SK-N-MC (cell line): Measurements from ENCODE around the gene TMEM41A.

ENCODE experiments used
- DNase-seq: peaks from one replicate; pipeline ENCODE4 v3.0.0-alpha.2; 2011; ENCODE audit warnings: low read depth, low spot score
- H3K27ac ChIP-seq: fragments of 200-600 bp; sonication (generic); 2 replicates; pipeline ENCODE4 v1.5.1; 2016; ENCODE audit warnings: mixed run types
- H3K36me3 ChIP-seq: fragments of 200-600 bp; sonication (generic); 2 replicates; pipeline ENCODE4 v1.6.1; 2017; ENCODE audit warnings: antibody characterized with exemption, low read length, mixed read lengths; ENCODE audit not compliant: insufficient read depth
- H3K4me3 ChIP-seq: fragments of 200-600 bp; sonication (generic); 2 replicates; pipeline ENCODE4 v1.5.1; 2016
- H3K9ac ChIP-seq: fragments of 200-600 bp; sonication (generic); 2 replicates; pipeline ENCODE4 v1.8.0; 2017; ENCODE audit warnings: mixed run types, mixed read lengths; ENCODE audit not compliant: insufficient read length
- H3K9me3 ChIP-seq: fragments of 200-600 bp; sonication (generic); 2 replicates; pipeline ENCODE4 v1.6.1; 2017; ENCODE audit warnings: low read depth, mild to moderate bottlenecking, antibody characterized with exemption, low read length, moderate library complexity, mixed read lengths
- EZH2 ChIP-seq: fragments of 200-600 bp; sonication (generic); IDR thresholded peaks from one replicate; pipeline ENCODE4 v1.6.1; 2017; ENCODE audit warnings: antibody characterized with exemption
- FOXP2 ChIP-seq: optimal IDR thresholded peaks from 2 replicates; pipeline ENCODE3; 2011; ENCODE audit warnings: mild to moderate bottlenecking, moderate library complexity; ENCODE audit not compliant: insufficient read depth; ENCODE audit errors: extremely low read length, control extremely low read depth
- POLR2AphosphoS5 ChIP-seq: IDR thresholded peaks from 2 replicates; pipeline ENCODE4 v1.6.1; 2012; ENCODE audit warnings: mild to moderate bottlenecking, low read depth, low read length, borderline replicate concordance

Gene TMEM41A

DNA sequence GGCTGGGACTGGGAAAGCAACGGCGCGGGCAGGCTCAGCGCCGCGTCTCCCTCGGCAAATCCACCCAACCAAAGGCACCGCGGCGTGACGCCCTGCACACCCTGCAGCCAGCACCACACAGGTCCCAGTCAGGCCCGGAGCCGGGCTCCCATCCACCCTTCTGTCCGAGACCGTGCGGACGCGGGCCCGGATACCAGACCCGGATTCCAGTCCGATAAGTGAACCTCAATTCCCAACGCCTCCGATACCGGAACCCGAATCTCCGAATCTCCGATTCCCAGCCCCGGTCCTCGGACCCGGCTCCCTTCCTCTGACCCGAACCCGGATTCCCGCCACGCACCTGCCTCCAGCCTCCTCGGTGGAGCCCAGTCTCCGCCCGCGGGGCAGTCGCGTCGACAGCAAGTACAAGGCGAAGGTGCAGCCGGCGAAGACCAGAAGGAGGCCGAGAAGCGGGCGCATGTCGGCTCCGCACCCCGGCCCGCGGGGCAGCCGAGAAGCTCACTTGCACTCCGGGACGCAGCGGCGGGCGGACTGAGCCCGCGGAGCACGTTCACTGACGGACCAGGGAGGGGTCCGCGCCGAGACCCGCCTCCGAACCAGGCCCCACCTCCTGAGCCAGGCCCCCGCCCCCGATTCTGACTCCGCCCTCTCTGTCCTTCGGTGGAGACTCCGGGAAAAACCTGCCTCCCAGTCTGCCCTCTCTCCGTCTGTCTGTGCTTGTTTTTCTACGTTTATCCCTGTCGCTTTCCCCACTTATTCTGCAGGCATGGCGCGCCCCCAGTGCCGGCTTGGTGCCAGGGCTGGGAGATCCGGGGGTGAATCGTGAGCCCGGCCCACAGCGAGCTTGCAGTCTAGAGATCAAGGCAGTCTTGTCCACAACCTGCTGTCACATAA, at the start of gene TMEM41A:
Gene TMEM41A, minus strand, starts transcription at position 533 of the 894 bp plus-strand sequence. Its CDS starts 74 bp downstream, at position 459.
- Histone ChIP-seq H3K4me3 (peak within 1 kb of the TSS; percentile 94), H3K27ac (peak within 1 kb of the TSS; percentile 38; the same call in 1 of the 2 replicates), H3K36me3 (peaks cover 30% of the 10 kb centered on the region), H3K9ac (peak within 1 kb of the TSS; percentile 96), H3K9me3 (no peaks in the 10 kb centered on the region)
- DNase-seq, result peak; percentile 63
- TF ChIP-seq FOXP2 (no peak), POLR2AphosphoS5 (peak; percentile 98), EZH2 (no peak)

- DNase-seq, result no peak
- Histone ChIP-seq H3K9ac (no peak overlapping the region), H3K9me3 (no peaks in the 10 kb centered on the region), H3K27ac (no peak overlapping the region), H3K36me3 (no peaks in the 10 kb centered on the region), H3K4me3 (no peak overlapping the region)
- no peak for TF ChIP-seq POLR2AphosphoS5
- no peak for TF ChIP-seq FOXP2
- TF ChIP-seq EZH2, result no peak
Measured at GRCh38 chr3:185540695-185541094, 41.9 kb upstream of the TMEM41A start.

- Histone ChIP-seq H3K4me3 (no peak overlapping the region), H3K9me3 (no peaks in the 10 kb centered on the region), H3K9ac (no peak overlapping the region), H3K36me3 (no peaks in the 10 kb centered on the region), H3K27ac (no peak overlapping the region)
- no peak for DNase-seq
- no peak for TF ChIP-seq EZH2
- no peak for TF ChIP-seq POLR2AphosphoS5
- TF ChIP-seq FOXP2, result no peak
Measured at GRCh38 chr3:185539934-185540333, 41.1 kb upstream of the TMEM41A start.

GRCh38 chr3:185537369-185537970, 38.6 kb upstream of the TMEM41A start:
- peak overlapping the region; percentile 88 for H3K27ac ChIP-seq
- H3K9ac ChIP-seq, result peak overlapping the region; percentile 35
- no peaks in the 10 kb centered on the region for H3K9me3 ChIP-seq
- H3K4me3 ChIP-seq, result peak overlapping the region; percentile 68
- no peaks in the 10 kb centered on the region for H3K36me3 ChIP-seq
- DNase-seq, result peak; percentile 99
- no peak for TF ChIP-seq EZH2
- peak; percentile 31; the same call in 1 of the 2 replicates for TF ChIP-seq POLR2AphosphoS5

DNA sequence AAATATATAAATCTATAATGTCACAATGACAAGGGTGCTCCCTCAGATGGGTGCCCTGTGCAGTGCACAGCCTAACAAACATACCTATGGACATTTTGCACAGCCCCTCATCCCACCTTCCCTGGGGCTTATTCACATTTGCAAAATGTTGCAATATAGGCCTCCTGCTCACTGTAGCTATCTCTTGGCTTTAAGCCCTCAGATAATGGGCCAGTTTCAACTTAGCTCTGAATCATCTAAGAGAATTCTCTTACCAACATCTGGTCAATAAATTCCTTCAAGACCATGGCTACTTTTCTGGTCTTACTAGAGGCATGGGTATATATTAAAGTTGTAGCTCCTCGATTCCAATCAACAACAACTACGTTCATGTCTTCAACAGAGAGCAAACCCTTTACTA, 35.7 kb upstream of the TMEM41A start:
- Histone ChIP-seq H3K36me3 (no peaks in the 10 kb centered on the region), H3K9ac (no peak overlapping the region), H3K27ac (no peak overlapping the region), H3K9me3 (no peaks in the 10 kb centered on the region), H3K4me3 (no peak overlapping the region)
- no peak for TF ChIP-seq POLR2AphosphoS5
- no peak for TF ChIP-seq EZH2
- TF ChIP-seq FOXP2, result no peak
- no peak for DNase-seq

DNA sequence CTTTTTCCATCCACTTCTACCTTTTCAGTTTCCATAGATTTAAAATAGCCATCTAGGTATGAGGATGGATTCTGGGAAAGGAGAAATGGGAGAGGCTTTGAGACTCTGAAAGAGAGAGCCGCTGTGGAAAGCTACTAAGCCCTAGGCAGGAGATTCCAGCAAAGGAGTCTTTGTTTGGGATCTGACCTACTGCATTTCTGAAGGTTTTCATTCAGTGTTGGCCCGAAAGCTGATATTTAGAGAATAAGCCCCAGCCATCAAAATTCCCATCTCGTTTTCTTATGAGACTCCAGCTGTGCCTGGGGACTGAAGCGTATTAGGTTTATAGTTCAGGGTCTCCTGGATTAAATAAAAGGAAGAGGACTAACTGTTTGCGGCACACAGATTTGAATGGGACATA, 34.1 kb upstream of the TMEM41A start:
- Histone ChIP-seq H3K36me3 (no peaks in the 10 kb centered on the region), H3K9ac (no peak overlapping the region), H3K27ac (no peak overlapping the region), H3K4me3 (no peak overlapping the region), H3K9me3 (no peaks in the 10 kb centered on the region)
- DNase-seq, result no peak
- TF ChIP-seq POLR2AphosphoS5, result no peak
- TF ChIP-seq EZH2, result no peak
- no peak for TF ChIP-seq FOXP2

- Histone ChIP-seq H3K27ac (no peak overlapping the region), H3K4me3 (no peak overlapping the region), H3K9me3 (no peaks in the 10 kb centered on the region), H3K9ac (no peak overlapping the region), H3K36me3 (no peaks in the 10 kb centered on the region)
- TF ChIP-seq POLR2AphosphoS5, result no peak
- DNase-seq, result no peak
Measured at GRCh38 chr3:185530856-185531255, 32.0 kb upstream of the TMEM41A start.

DNA sequence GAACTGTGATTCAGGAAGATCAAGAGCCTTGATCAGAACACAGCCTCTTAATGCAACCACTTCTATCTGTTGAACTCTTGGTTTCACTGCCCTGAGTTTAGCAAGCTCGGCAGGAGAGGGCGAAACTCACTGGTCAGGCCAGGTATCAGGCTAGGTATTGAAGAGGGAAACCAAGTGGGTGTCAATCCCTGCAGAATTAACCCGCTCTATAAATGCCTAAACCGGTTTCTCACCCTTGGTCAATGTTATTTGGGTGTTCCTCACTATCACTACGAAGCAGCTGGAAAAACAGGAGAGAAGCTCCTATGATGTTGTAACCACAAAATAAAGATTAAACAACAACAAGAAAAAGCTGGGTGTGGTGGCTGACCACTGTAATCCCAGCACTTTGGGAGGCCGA, 29.7 kb upstream of the TMEM41A start:
- no peak for DNase-seq
- TF ChIP-seq FOXP2 (no peak), EZH2 (no peak), POLR2AphosphoS5 (no peak)
- Histone ChIP-seq H3K36me3 (no peaks in the 10 kb centered on the region), H3K4me3 (no peak overlapping the region), H3K9ac (no peak overlapping the region), H3K9me3 (no peaks in the 10 kb centered on the region), H3K27ac (no peak overlapping the region)
